ENCODE results near the gene ADGRG6. TPM values are rescaled to one million over a fixed set of nuclear protein-coding genes. Genes with fewer than 3 reads are reported as not detected.

Gene ADGRG6
- total RNA-seq, 4 donors from 2014 or later: 1.5 to 6.0 (median 3.2) TPM

GRCh38 chr6:142443102-142443501, 141.3 kb downstream of the ADGRG6 start:
- Histone ChIP-seq H3K9me3 (no peaks in the 10 kb centered on the region), H3K36me3 (no peaks in the 10 kb centered on the region), H3K27me3 (no peaks in the 10 kb centered on the region), H3K4me3 (no peak overlapping the region), H3K27ac (no peak overlapping the region), H3K4me1 (no peaks in the 10 kb centered on the region)
- TF ChIP-seq POLR2A (IDR thresholded peaks at IDR 0.05) (no peak), CTCF (IDR thresholded peaks at IDR 0.05 in 4 of 5, conservative IDR thresholded peaks at IDR 0.05 in 1 of 5) (no peak)
- in situ Hi-C loops (cut with MboI; ENCODE audit: low sequenced_read_pairs in 4 of 4) (no loop called here), intact Hi-C loops (cut with DNase I; ENCODE audit: low total_unique reads) (no loop called here)
- ATAC-seq (no peak), DNase-seq (no peak)

- no peaks in the 10 kb centered on the region for H3K4me1 ChIP-seq
- intact Hi-C loops (cut with DNase I; ENCODE audit: low total_unique reads) (no loop called here), in situ Hi-C loops (cut with MboI; ENCODE audit: low sequenced_read_pairs in 4 of 4) (no loop called here)
- H3K9me3 ChIP-seq: no peaks in the 10 kb centered on the region
- H3K27me3 ChIP-seq: no peaks in the 10 kb centered on the region
- no peak overlapping the region for H3K4me3 ChIP-seq
- H3K36me3 ChIP-seq: no peaks in the 10 kb centered on the region
- no peak for ATAC-seq
- no peak for DNase-seq
- no peak overlapping the region for H3K27ac ChIP-seq
- TF ChIP-seq CTCF (IDR thresholded peaks at IDR 0.05 in 4 of 5, conservative IDR thresholded peaks at IDR 0.05 in 1 of 5) (no peak), POLR2A (IDR thresholded peaks at IDR 0.05) (no peak)
These were observed 141.7 kb downstream of the ADGRG6 start for GRCh38 chr6:142443532-142443931.

- H3K27ac ChIP-seq: no peak overlapping the region
- in situ Hi-C loops (cut with MboI; ENCODE audit: low sequenced_read_pairs in 4 of 4): no loop called here
- TF ChIP-seq POLR2A (IDR thresholded peaks at IDR 0.05) (no peak), CTCF (IDR thresholded peaks at IDR 0.05 in 4 of 5, conservative IDR thresholded peaks at IDR 0.05 in 1 of 5) (no peak)
- H3K4me1 ChIP-seq: no peaks in the 10 kb centered on the region
- no peaks in the 10 kb centered on the region for H3K27me3 ChIP-seq
- DNase-seq: no peak
- H3K9me3 ChIP-seq: no peaks in the 10 kb centered on the region
- H3K4me3 ChIP-seq: no peak overlapping the region
- H3K36me3 ChIP-seq: no peaks in the 10 kb centered on the region
- no peak for ATAC-seq
- intact Hi-C loops (cut with DNase I; ENCODE audit: low total_unique reads): no loop called here
These were observed 142.6 kb downstream of the ADGRG6 start for GRCh38 chr6:142444376-142444775.

GRCh38 chr6:142444881-142445301, 143.1 kb downstream of the ADGRG6 start:
- in situ Hi-C loops (cut with MboI; ENCODE audit: low sequenced_read_pairs in 4 of 4): no loop called here
- no peaks in the 10 kb centered on the region for H3K36me3 ChIP-seq
- H3K27ac ChIP-seq: no peak overlapping the region
- TF ChIP-seq POLR2A (IDR thresholded peaks at IDR 0.05): no peak
- TF ChIP-seq CTCF (IDR thresholded peaks at IDR 0.05 in 4 of 5, conservative IDR thresholded peaks at IDR 0.05 in 1 of 5): no peak
- ATAC-seq: no peak
- no peaks in the 10 kb centered on the region for H3K4me1 ChIP-seq
- no peaks in the 10 kb centered on the region for H3K9me3 ChIP-seq
- intact Hi-C loops (cut with DNase I; ENCODE audit: low total_unique reads): no loop called here
- no peak overlapping the region for H3K4me3 ChIP-seq
- H3K27me3 ChIP-seq: no peaks in the 10 kb centered on the region
- DNase-seq: no peak

- in situ Hi-C loops (cut with MboI; ENCODE audit: low sequenced_read_pairs in 4 of 4): no loop called here
- TF ChIP-seq POLR2A (IDR thresholded peaks at IDR 0.05) (no peak), CTCF (IDR thresholded peaks at IDR 0.05 in 4 of 5, conservative IDR thresholded peaks at IDR 0.05 in 1 of 5) (no peak)
- Histone ChIP-seq H3K9me3 (no peaks in the 10 kb centered on the region), H3K27ac (no peak overlapping the region), H3K4me3 (no peak overlapping the region), H3K36me3 (no peaks in the 10 kb centered on the region), H3K27me3 (no peaks in the 10 kb centered on the region), H3K4me1 (no peaks in the 10 kb centered on the region)
- intact Hi-C loops (cut with DNase I; ENCODE audit: low total_unique reads): no loop called here
- ATAC-seq (no peak), DNase-seq (no peak)
These were observed 144.4 kb downstream of the ADGRG6 start for GRCh38 chr6:142446168-142446567.
